ENCODE results near the gene PRICKLE2. TPM values are rescaled to one million over a fixed set of nuclear protein-coding genes. Genes with fewer than 3 reads are reported as not detected.

Gene PRICKLE2
- total RNA-seq, 2 experiments from 2014 or later, result 0.05 TPM; not detected in 1

GRCh38 chr3:64223791-64224745 lies 1.2 kb downstream of the PRICKLE2 start:
- Mint-ChIP-seq H3K4me1 (ENCODE audit: low read depth) (no peaks in the 10 kb centered on the region), H3K27me3 (ENCODE audit: low read depth) (peaks cover 20% of the 10 kb centered on the region), H3K36me3 (ENCODE audit: low read depth) (no peaks in the 10 kb centered on the region), H3K27ac (no peak overlapping the region), H3K4me3 (no peak overlapping the region), H3K9me3 (no peaks in the 10 kb centered on the region)
- DNase-seq, result no peak
- intact Hi-C loops (cut with micrococcal nuclease), result no loop called here
- CTCF ChIA-PET, result no interaction called here

- H3K9me3 Mint-ChIP-seq, result no peaks in the 10 kb centered on the region
- intact Hi-C loops (cut with micrococcal nuclease), result no loop called here
- no peaks in the 10 kb centered on the region for H3K36me3 Mint-ChIP-seq (ENCODE audit: low read depth)
- no peak overlapping the region for H3K4me3 Mint-ChIP-seq
- no peaks in the 10 kb centered on the region for H3K4me1 Mint-ChIP-seq (ENCODE audit: low read depth)
- no peak for DNase-seq
- peaks cover 22% of the 10 kb centered on the region for H3K27me3 Mint-ChIP-seq (ENCODE audit: low read depth)
- no peak overlapping the region for H3K27ac Mint-ChIP-seq
- CTCF ChIA-PET, result no interaction called here
These were observed 2.7 kb downstream of the PRICKLE2 start for GRCh38 chr3:64222501-64223111.

GRCh38 chr3:64221571-64222257 lies 3.6 kb downstream of the PRICKLE2 start:
- peaks cover 18% of the 10 kb centered on the region for H3K27me3 Mint-ChIP-seq (ENCODE audit: low read depth)
- no peaks in the 10 kb centered on the region for H3K9me3 Mint-ChIP-seq
- H3K4me1 Mint-ChIP-seq (ENCODE audit: low read depth), result no peaks in the 10 kb centered on the region
- no peaks in the 10 kb centered on the region for H3K36me3 Mint-ChIP-seq (ENCODE audit: low read depth)
- DNase-seq, result no peak
- H3K4me3 Mint-ChIP-seq, result no peak overlapping the region
- no peak overlapping the region for H3K27ac Mint-ChIP-seq
- CTCF ChIA-PET, result no interaction called here
- intact Hi-C loops (cut with micrococcal nuclease), result no loop called here

- no peaks in the 10 kb centered on the region for H3K4me1 Mint-ChIP-seq (ENCODE audit: low read depth)
- H3K27ac Mint-ChIP-seq, result no peak overlapping the region
- H3K36me3 Mint-ChIP-seq (ENCODE audit: low read depth), result no peaks in the 10 kb centered on the region
- intact Hi-C loops (cut with micrococcal nuclease), result no loop called here
- no peak overlapping the region for H3K4me3 Mint-ChIP-seq
- H3K27me3 Mint-ChIP-seq (ENCODE audit: low read depth), result peaks cover 16% of the 10 kb centered on the region
- no peaks in the 10 kb centered on the region for H3K9me3 Mint-ChIP-seq
- CTCF ChIA-PET, result no interaction called here
- no peak for DNase-seq
These were observed 4.9 kb downstream of the PRICKLE2 start for GRCh38 chr3:64220161-64220914.

- peaks cover 9% of the 10 kb centered on the region for H3K27me3 Mint-ChIP-seq (ENCODE audit: low read depth)
These were observed 6.5 kb downstream of the PRICKLE2 start for GRCh38 chr3:64218746-64219145.

GRCh38 chr3:64218329-64218728 lies 6.9 kb downstream of the PRICKLE2 start:
- no peak overlapping the region for H3K27ac Mint-ChIP-seq
- no peaks in the 10 kb centered on the region for H3K4me1 Mint-ChIP-seq (ENCODE audit: low read depth)
- CTCF ChIA-PET, result no interaction called here
- intact Hi-C loops (cut with micrococcal nuclease), result no loop called here
- H3K9me3 Mint-ChIP-seq, result no peaks in the 10 kb centered on the region
- no peak for DNase-seq
- peaks cover 9% of the 10 kb centered on the region for H3K27me3 Mint-ChIP-seq (ENCODE audit: low read depth)
- H3K4me3 Mint-ChIP-seq, result no peak overlapping the region
- no peaks in the 10 kb centered on the region for H3K36me3 Mint-ChIP-seq (ENCODE audit: low read depth)

More at GRCh38 chr3:64218746-64219145, 6.5 kb downstream of the PRICKLE2 start:
- intact Hi-C loops (cut with micrococcal nuclease), result no loop called here
- Mint-ChIP-seq H3K27ac (no peak overlapping the region), H3K36me3 (ENCODE audit: low read depth) (no peaks in the 10 kb centered on the region), H3K4me1 (ENCODE audit: low read depth) (no peaks in the 10 kb centered on the region), H3K4me3 (no peak overlapping the region), H3K9me3 (no peaks in the 10 kb centered on the region)
- CTCF ChIA-PET, result no interaction called here
- no peak for DNase-seq

GRCh38 chr3:64216274-64217147 lies 8.8 kb downstream of the PRICKLE2 start:
- Mint-ChIP-seq H3K36me3 (ENCODE audit: low read depth) (no peaks in the 10 kb centered on the region), H3K27me3 (ENCODE audit: low read depth) (peaks cover 7% of the 10 kb centered on the region), H3K27ac (no peak overlapping the region), H3K9me3 (no peaks in the 10 kb centered on the region), H3K4me3 (no peak overlapping the region), H3K4me1 (ENCODE audit: low read depth) (no peaks in the 10 kb centered on the region)
- DNase-seq, result no peak
- CTCF ChIA-PET, result no interaction called here
- intact Hi-C loops (cut with micrococcal nuclease), result no loop called here

GRCh38 chr3:64215559-64215958 lies 9.7 kb downstream of the PRICKLE2 start:
- no peak for DNase-seq
- no peaks in the 10 kb centered on the region for H3K4me1 Mint-ChIP-seq (ENCODE audit: low read depth)
- peaks cover 6% of the 10 kb centered on the region for H3K27me3 Mint-ChIP-seq (ENCODE audit: low read depth)
- H3K36me3 Mint-ChIP-seq (ENCODE audit: low read depth), result no peaks in the 10 kb centered on the region
- H3K4me3 Mint-ChIP-seq, result no peak overlapping the region
- intact Hi-C loops (cut with micrococcal nuclease), result no loop called here
- CTCF ChIA-PET, result no interaction called here
- H3K27ac Mint-ChIP-seq, result no peak overlapping the region
- H3K9me3 Mint-ChIP-seq, result no peaks in the 10 kb centered on the region

- CTCF ChIA-PET, result no interaction called here
- DNase-seq, result no peak
- Mint-ChIP-seq H3K27ac (no peak overlapping the region), H3K36me3 (ENCODE audit: low read depth) (no peaks in the 10 kb centered on the region), H3K27me3 (ENCODE audit: low read depth) (peaks cover 6% of the 10 kb centered on the region), H3K4me1 (ENCODE audit: low read depth) (no peaks in the 10 kb centered on the region), H3K4me3 (no peak overlapping the region), H3K9me3 (no peaks in the 10 kb centered on the region)
- intact Hi-C loops (cut with micrococcal nuclease), result no loop called here
These were observed 10.2 kb downstream of the PRICKLE2 start for GRCh38 chr3:64215103-64215502.

GRCh38 chr3:64214381-64215018 lies 10.8 kb downstream of the PRICKLE2 start:
- no peak overlapping the region for H3K27ac Mint-ChIP-seq
- H3K36me3 Mint-ChIP-seq (ENCODE audit: low read depth), result no peaks in the 10 kb centered on the region
- CTCF ChIA-PET, result no interaction called here
- H3K9me3 Mint-ChIP-seq, result no peaks in the 10 kb centered on the region
- no peaks in the 10 kb centered on the region for H3K4me1 Mint-ChIP-seq (ENCODE audit: low read depth)
- peaks cover 6% of the 10 kb centered on the region for H3K27me3 Mint-ChIP-seq (ENCODE audit: low read depth)
- intact Hi-C loops (cut with micrococcal nuclease), result no loop called here
- H3K4me3 Mint-ChIP-seq, result no peak overlapping the region
- DNase-seq, result no peak

- H3K9me3 Mint-ChIP-seq, result no peaks in the 10 kb centered on the region
These were observed 11.3 kb downstream of the PRICKLE2 start for GRCh38 chr3:64213962-64214379.

More at GRCh38 chr3:64213962-64214379, 11.3 kb downstream of the PRICKLE2 start:
- intact Hi-C loops (cut with micrococcal nuclease), result no loop called here
- Mint-ChIP-seq H3K27me3 (ENCODE audit: low read depth) (peaks cover 6% of the 10 kb centered on the region), H3K36me3 (ENCODE audit: low read depth) (no peaks in the 10 kb centered on the region), H3K27ac (no peak overlapping the region), H3K4me3 (no peak overlapping the region), H3K4me1 (ENCODE audit: low read depth) (no peaks in the 10 kb centered on the region)
- CTCF ChIA-PET, result no interaction called here
- no peak for DNase-seq
